Measurements from ENCODE around the gene CCDC85A. TPM values are rescaled to one million over a fixed set of nuclear protein-coding genes. Genes with fewer than 3 reads are reported as not detected.

CCDC85A gene
- total RNA-seq, 1 donor from 2014 or later: 22.2 TPM

DNA sequence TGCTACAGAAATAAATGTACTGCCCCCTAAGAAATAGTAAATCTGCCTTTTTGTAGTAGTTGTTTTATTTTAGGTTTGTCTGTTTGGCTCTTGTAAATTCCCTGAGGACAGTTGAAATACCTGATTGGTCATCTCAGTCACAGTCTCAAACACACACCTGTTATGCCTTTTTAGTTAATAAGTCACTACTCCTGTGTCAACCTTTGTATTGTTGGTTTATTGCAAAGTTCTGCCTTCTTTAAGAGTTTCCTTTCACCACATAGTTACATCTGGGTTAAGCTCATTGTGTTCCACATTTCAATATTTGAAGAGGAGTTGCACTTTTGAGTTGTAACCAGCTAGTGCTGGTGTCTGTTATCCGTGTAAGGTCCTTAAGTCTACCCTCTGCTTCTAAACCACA is 198.7 kb downstream of the CCDC85A start:
- ATAC-seq (no peak), DNase-seq (no peak)
- no peak for TF ChIP-seq CTCF (IDR thresholded peaks at IDR 0.05)
- no peaks in the 10 kb centered on the region for H3K9me3 ChIP-seq
- no peaks in the 10 kb centered on the region for H3K27me3 ChIP-seq
- no peaks in the 10 kb centered on the region for H3K4me1 ChIP-seq
- intact Hi-C loops (cut with DNase I): no loop called here
- no peaks in the 10 kb centered on the region for H3K36me3 ChIP-seq
- no peak overlapping the region for H3K4me3 ChIP-seq
- no peak overlapping the region for H3K27ac ChIP-seq

DNA sequence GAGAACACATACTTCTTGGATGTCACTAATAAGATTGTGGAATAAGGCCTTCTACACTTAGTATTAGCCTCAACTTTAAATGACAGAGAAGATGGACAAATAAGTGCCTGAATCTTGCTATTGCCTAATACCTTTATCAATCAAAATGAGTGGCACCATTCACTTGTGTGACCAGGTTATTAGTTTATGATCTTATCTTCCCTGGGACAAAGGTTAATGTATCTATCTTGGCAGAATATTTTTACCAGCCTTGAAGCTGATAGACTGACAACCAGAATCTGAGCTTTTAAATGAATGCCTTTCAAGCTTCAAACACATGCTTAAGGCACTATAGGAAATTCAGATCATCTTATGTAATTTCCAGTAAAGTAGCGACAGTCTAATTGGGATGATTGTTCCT is 202.9 kb downstream of the CCDC85A start:
- intact Hi-C loops (cut with DNase I): no loop called here
- ATAC-seq (no peak), DNase-seq (no peak)
- H3K4me3 ChIP-seq: no peak overlapping the region
- H3K36me3 ChIP-seq: no peaks in the 10 kb centered on the region
- no peaks in the 10 kb centered on the region for H3K27me3 ChIP-seq
- H3K4me1 ChIP-seq: no peaks in the 10 kb centered on the region
- H3K27ac ChIP-seq: no peak overlapping the region
- H3K9me3 ChIP-seq: no peaks in the 10 kb centered on the region
- TF ChIP-seq CTCF (IDR thresholded peaks at IDR 0.05): no peak

- Histone ChIP-seq H3K9me3 (no peaks in the 10 kb centered on the region), H3K4me3 (no peak overlapping the region), H3K27ac (no peak overlapping the region), H3K27me3 (no peaks in the 10 kb centered on the region), H3K36me3 (no peaks in the 10 kb centered on the region), H3K4me1 (no peaks in the 10 kb centered on the region)
- ATAC-seq: no peak
- intact Hi-C loops (cut with DNase I): no loop called here
- DNase-seq: no peak
- TF ChIP-seq CTCF (IDR thresholded peaks at IDR 0.05): no peak
Measured at GRCh38 chr2:56390644-56391043, 206.9 kb downstream of the CCDC85A start.

GRCh38 chr2:56410140-56410539 is 226.3 kb downstream of the CCDC85A start:
- no peaks in the 10 kb centered on the region for H3K27me3 ChIP-seq
- intact Hi-C loops (cut with DNase I): no loop called here
- H3K27ac ChIP-seq: no peak overlapping the region
- H3K9me3 ChIP-seq: no peaks in the 10 kb centered on the region
- no peak for DNase-seq
- no peak for TF ChIP-seq CTCF (IDR thresholded peaks at IDR 0.05)
- H3K4me3 ChIP-seq: no peak overlapping the region
- H3K4me1 ChIP-seq: no peaks in the 10 kb centered on the region
- H3K36me3 ChIP-seq: no peaks in the 10 kb centered on the region
- ATAC-seq: no peak

DNA sequence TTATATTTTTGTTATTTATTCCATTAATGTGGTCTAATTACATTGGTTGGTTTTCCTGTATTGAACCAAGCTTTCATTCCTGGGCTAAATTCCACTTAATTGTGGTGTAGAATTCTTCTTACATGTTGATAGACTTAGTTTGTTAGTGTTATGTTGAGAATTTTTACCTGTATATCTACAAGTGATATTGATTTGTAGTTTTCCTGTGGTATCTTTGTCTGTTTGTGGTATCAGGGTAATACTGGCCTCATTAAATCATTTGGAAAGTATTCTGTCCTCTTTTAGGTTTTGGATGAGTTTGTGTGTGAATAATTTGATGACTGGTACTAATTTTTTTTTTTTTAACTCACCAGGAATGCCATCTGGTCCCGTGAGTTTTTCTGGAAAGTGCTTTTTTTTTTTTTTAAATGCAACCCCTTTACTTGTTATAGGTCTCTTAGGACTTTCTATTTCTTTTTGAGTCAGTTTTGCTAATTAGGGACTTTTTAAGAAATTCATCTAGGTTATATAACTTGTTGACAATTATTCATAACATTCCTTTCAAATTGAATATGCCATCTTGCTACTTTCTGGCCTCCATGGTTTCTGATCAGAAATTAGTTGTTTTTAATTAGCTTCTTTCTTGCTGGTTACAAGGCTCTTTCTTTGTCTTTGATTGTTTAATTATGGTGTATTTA is 232.8 kb downstream of the CCDC85A start:
- no peaks in the 10 kb centered on the region for H3K36me3 ChIP-seq
- H3K9me3 ChIP-seq: no peaks in the 10 kb centered on the region
- intact Hi-C loops (cut with DNase I): no loop called here
- H3K27me3 ChIP-seq: no peaks in the 10 kb centered on the region
- TF ChIP-seq CTCF (IDR thresholded peaks at IDR 0.05): no peak
- ATAC-seq (no peak), DNase-seq (no peak)
- H3K4me1 ChIP-seq: no peaks in the 10 kb centered on the region
- no peak overlapping the region for H3K27ac ChIP-seq
- H3K4me3 ChIP-seq: no peak overlapping the region

All from upper lobe of right lung (tissue), 1 donor.